ENCODE data around the gene PWWP2B.
A peak's percentile ranks its signal among the peaks of the same experiment; 100 is the strongest.

Gene PWWP2B

GRCh38 chr10:132402781-132403241, 5.8 kb downstream of the PWWP2B start:
- H3K27ac ChIP-seq = no peak overlapping the region
- TF ChIP-seq CTCF (conservative IDR thresholded peaks at IDR 0.05) (no peak), ZFX (IDR thresholded peaks at IDR 0.05) (no peak)

- no peak for TF ChIP-seq CTCF (conservative IDR thresholded peaks at IDR 0.05)
- no peak for TF ChIP-seq ZFX (IDR thresholded peaks at IDR 0.05)
Observed at GRCh38 chr10:132403511-132404168, 6.6 kb downstream of the PWWP2B start.

GRCh38 chr10:132404169-132404880, 7.3 kb downstream of the PWWP2B start:
- H3K27ac ChIP-seq = no peak overlapping the region
- no peak for TF ChIP-seq ZFX (IDR thresholded peaks at IDR 0.05)
- TF ChIP-seq CTCF (conservative IDR thresholded peaks at IDR 0.05) = no peak

More at GRCh38 chr10:132403511-132404168, 6.6 kb downstream of the PWWP2B start:
- H3K27ac ChIP-seq = no peak overlapping the region

- H3K27ac ChIP-seq = no peak overlapping the region
- TF ChIP-seq ZFX (IDR thresholded peaks at IDR 0.05) (no peak), CTCF (conservative IDR thresholded peaks at IDR 0.05) (no peak)
Observed at GRCh38 chr10:132404911-132405462, 8.0 kb downstream of the PWWP2B start.

GRCh38 chr10:132405463-132405991, 8.5 kb downstream of the PWWP2B start:
- TF ChIP-seq CTCF (conservative IDR thresholded peaks at IDR 0.05) (no peak), ZFX (IDR thresholded peaks at IDR 0.05) (no peak)

GRCh38 chr10:132406181-132406580, 9.2 kb downstream of the PWWP2B start:
- peak overlapping the region; percentile 99 for H3K27ac ChIP-seq
- TF ChIP-seq ZFX (IDR thresholded peaks at IDR 0.05) (no peak), CTCF (conservative IDR thresholded peaks at IDR 0.05) (no peak)

More at GRCh38 chr10:132405463-132405991, 8.5 kb downstream of the PWWP2B start:
- peak overlapping the region; percentile 99; the same call in 1 of the 2 replicates for H3K27ac ChIP-seq

- H3K27ac ChIP-seq = peak overlapping the region; percentile 99
- 0 out of 2 replicates have a peak, but pooled peaks have one; percentile 48 for TF ChIP-seq ZFX (IDR thresholded peaks at IDR 0.05)
- TF ChIP-seq CTCF (conservative IDR thresholded peaks at IDR 0.05) = no peak
Observed at GRCh38 chr10:132406750-132407149, 9.8 kb downstream of the PWWP2B start.
